H1 (cell line): ENCODE results near the gene RBMS1. TPM values are rescaled to one million over a fixed set of nuclear protein-coding genes. Genes with fewer than 3 reads are reported as not detected.

ENCODE experiments used
- GTF2F1 ChIP-seq: IDR thresholded peaks from 2 replicates; pipeline ENCODE4 v1.6.1; 2012; ENCODE audit warnings: low read depth, low read length, improper control_type of control experiment, borderline replicate concordance
- SP2 ChIP-seq: IDR thresholded peaks from 2 replicates; pipeline ENCODE4 v1.6.1; 2012; ENCODE audit warnings: mild to moderate bottlenecking, low read length, inconsistent platforms
- polyA plus RNA-seq, 7 experiments: library from polyadenylated mRNA; depleted of rRNA in 3 of 7; stranded (reverse) in 5 of 7; unstranded in 2 of 7; fragments of >200 nt in 5 of 7; fragments of 200-250 nt in 2 of 7; gene quantifications; 1 replicate in 5 of 7; 2 replicates in 1 of 7; 4 replicates in 1 of 7; pipeline versions ENCODE4 v1.2.1 to v1.2.3, GENCODE V29; 2011 to 2013; ENCODE audit warnings: missing spikeins in 2 of 7, mixed read lengths in 2 of 7
- total RNA-seq: library from RNA; stranded (reverse); fragmentation: NEBNext Ultra II Directional; extraction: Animal tissue kit (Norgen Biotek cat#: 25700); gene quantifications from 2 replicates; pipeline ENCODE4 v1.2.1, GENCODE V29; 2021

RBMS1 gene
- total and polyA plus RNA-seq, 2 of the 8 experiments (the other 6 are each of a cell fraction or from before 2014, with no cell fraction given), result 53.7 to 60.0 TPM

DNA sequence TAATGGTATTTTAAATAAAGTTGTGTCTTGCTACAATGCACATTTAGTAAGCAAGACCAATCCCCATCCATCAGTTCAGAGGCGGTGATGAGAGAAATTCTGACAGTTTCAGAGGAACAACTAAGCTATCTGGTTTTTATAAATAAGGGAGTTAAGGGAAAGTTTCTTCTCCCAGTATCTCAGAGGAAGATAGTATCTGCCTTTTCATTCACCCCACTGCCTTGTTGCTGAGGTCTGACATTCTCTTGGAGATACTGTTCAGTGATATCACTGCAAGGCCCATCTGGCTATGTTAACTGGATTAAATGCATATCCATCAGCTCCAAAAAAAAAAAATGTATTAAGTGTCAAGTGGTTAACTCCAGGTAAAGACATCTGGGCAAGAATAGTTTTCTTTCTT, 47.9 kb downstream of the RBMS1 start (continued):
- TF ChIP-seq SP2 (no peak), GTF2F1 (no peak)
